GM19023 (cell line): Measurements from ENCODE around the gene ANTXR1.

Source experiments
- ATAC-seq: cut with Tn5 transposase; IDR thresholded peaks from one replicate; pipeline ENCODE4 v1.9.1; 2021; ENCODE audit warnings: mild to moderate bottlenecking, moderate library complexity; ENCODE audit not compliant: unreplicated experiment

The ANTXR1 gene

DNA sequence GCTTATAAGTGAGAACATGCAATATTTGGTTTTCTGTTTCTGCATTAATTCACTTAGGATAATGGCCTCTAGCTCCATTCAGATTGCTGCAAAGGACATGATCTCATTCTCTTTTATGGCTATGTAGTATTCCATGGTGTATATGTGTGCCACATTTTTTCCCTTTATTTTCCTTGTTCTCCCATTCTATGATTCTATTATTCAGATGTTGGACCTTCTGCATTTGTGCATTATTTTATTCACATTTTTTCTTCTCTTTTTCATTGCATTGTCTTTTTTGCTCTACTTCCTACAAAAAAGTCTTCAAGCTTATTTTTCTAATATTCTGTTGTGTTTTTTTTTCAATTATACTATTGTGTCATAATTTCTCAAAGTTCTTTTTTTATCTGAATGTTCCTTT, 11.1 kb upstream of the ANTXR1 start:
- ATAC-seq = no peak

DNA sequence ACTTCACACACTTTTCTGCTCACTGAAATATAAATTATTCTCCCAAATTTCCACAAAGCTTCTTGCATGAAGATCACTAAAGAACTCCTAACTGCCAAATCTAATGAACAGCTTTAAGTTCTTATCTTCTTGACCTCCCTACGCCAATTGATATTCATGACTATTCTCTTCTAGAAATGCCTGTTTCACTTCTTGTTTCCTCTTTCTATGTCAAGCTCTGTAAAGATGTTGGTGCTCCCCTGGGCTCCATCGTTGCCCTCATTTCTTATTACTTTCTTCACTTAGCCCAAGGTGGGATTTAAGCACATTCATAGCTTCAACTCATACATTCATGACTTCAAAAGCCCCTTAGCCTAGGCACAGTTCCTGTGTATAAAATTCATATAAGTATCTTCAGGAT, 9.2 kb upstream of the ANTXR1 start:
- ATAC-seq = no peak

DNA sequence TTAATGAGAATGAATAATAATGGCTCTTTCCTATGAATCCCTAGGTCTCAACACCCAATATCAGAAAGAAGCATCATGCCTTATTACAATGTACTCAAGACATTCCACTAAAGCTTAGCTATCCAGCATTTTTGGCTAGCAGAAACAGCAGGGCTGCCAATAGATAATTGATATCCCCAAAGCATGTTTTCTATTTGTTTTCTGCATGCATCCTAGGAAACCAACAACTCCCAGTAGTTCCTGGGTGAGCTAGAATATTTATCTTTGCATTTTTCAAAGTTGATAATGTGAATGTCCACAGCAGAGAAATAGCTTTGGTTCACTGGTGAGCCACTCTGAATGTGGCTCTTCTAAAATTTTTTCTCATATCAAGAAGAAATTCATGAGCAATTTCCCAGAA, 5.8 kb upstream of the ANTXR1 start:
- ATAC-seq = no peak

DNA sequence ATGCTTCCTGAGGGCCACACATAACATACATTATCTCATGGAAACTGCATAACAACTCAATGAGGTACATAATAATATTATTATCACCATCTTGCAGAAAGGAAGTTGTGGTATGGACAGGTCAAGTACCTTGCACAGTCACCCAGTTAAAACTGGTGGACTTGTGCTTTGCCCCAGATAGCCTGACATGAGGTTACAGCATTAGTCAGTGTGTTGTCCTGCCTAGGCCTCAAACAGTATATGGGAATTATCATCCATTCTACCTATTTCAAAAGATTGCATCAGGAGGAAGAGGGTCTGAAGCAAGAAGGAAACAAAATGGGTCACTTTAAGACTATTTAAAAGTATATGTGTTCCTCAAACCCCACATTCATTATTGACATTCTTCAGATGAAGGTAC, 5.4 kb upstream of the ANTXR1 start:
- no peak for ATAC-seq

DNA sequence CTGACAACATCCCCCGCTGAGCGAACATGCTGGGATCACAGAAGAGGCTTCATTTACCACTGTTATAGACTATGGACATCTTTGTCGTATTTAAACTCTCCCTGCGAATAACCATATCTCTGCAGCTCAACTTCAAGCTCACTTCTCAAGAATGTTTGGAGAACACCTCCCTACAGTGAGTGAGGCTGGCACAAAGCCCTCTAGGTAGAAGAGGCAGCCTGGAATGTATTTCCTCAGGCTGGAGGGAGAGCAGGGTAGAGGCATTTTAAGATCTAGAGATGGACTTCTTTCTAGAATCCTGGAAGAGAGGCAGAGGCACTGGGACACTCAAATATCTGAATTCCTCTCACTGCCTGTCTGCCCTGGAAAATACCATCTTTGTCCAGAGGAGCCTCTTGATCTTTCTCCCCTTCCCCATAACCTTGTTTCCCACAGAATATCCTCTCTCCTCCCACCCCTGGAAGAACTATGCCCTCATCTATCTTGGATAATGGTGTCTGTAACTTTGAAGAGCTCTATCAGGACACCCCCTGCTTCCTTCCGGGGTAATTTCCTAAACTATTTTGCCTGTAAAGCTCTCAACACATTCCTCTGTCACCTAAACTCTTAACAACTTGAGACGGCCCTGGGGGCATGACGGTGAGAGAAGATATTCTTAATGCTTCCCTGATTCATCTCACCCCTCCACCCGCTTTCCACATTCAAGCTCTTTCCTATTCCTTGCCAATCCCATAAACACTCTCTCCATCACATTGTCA, 2.4 kb upstream of the ANTXR1 start:
- ATAC-seq = no peak

DNA sequence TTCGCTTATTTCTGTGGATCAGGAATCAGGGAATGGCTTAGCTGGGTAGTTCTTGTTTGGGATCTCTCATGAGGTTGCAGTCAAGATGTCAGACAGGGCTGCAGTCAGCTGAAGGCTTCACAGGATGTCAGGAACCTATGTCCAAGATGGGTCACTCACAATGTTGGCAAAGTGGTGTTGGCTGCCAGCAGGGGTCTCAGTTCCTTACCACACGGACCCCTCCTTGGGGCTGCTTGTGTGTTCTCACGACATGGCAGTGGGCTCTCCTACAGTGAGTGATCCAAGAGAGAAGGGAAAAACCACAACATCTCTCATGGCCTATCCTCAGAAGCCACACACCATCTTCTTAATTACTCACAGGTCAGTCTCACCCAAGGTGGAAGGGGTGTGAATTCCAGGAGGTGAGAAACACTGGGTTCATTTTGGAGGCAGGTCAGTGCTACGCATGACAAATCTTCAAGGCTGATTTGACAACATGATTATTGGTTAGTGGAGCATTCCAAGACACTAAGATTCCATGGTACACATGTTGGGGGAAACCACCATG, 1.3 kb upstream of the ANTXR1 start:
- no peak for ATAC-seq

DNA sequence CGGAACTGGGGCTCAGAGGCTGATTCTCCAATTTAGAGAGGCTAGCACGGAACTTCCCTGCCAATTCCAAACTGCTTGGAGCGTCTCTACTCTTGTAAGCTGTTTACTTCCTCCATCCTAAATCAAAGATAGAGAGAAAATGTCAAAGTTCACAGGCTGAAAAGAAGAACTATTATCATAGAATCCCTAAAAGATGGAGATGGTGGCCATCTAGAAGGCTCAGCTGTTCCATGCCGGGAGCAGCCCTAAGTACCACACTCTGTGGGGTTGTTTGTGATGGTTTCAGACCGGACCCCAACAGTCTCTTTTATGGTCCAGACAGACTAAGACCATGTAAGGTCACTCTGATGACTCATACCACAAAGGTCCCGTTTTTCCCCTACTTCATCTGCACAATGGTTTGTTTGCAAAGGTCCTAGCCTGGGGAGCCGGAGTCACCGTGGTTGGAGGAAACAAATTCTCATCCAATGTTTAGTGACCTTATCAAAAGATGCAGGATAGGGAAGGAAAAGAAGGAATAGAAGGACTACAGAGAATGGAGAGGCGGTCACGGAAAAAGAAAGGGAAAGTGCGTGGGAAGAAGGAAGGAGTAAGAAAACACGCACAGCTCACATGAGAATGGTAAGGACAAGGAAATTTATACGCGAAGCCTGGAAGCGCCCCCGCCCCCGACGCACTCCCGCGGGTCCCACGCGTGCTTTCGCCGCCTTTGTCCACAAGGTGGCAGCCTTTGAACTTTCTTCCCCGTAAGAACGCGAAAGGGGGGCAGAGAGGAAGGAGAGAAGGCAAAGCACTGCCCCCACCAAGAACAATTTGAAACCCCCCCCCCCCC, 453 bp upstream of the ANTXR1 start:
- no peak for ATAC-seq

DNA sequence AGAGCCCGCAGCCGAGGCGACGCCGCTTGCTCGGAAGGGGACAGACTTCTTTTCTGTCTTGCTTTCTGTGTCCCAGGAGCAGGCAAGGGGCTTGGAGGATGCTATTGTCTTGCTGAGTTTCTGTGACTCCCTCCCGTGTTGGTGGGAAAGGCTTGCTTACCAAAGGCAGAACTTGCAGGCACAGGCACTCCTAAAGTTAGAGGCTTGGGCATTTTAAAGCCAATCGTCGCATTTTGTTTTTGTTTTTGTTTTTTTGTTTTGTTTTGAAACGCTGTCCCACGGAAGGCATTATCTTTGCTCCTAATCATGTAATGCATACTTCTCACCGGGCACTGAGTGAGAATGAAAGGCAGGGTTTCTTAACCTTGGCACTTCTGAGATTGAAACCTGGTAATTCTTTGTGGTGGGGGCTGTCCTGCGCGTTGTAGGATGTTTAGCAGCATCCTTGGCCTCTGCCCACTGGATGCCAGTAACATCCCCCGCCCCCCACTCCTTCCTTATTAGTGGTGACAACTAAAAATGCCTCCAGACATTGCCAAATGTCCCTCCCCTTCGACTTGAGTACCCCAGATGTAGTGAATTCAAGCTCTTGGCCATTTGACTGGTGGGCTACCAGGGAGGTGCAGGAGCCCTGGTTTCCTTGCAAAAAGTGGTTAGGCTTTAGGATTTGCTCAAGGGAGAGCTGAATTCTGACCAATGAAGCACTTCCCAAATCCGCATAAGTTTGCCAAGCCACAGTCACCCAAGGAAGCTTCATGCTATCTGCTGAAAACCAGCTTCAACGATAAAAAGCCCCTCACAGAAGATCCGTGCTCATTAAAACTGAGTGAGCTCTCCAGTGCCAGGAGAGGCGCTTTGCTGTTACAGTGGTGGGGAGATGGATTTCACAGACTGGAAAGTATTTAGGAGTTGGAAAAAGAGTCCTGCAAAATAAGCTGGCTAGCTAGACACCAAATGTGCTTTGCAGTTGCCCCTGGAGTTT, 1.2 kb downstream of the ANTXR1 start:
- no peak for ATAC-seq

DNA sequence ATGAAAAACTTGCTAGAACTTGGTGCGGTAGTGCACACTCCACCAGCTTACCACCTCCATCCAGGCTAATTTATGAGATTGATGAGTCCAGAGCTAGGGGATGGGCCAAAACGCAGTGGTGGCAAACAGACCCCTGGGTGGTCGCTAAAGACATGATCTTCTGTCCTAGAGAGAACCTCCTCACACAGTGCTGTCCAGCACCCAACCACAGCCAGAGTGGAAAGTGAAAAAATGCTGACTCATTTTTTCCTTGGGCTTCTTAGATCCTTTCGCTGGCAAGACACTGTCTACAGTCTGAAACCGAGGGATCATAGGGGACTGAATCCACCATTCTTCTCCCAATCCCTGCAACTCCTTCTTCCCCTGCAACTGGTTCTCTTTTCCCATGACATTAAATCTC, 4.1 kb downstream of the ANTXR1 start:
- no peak for ATAC-seq

DNA sequence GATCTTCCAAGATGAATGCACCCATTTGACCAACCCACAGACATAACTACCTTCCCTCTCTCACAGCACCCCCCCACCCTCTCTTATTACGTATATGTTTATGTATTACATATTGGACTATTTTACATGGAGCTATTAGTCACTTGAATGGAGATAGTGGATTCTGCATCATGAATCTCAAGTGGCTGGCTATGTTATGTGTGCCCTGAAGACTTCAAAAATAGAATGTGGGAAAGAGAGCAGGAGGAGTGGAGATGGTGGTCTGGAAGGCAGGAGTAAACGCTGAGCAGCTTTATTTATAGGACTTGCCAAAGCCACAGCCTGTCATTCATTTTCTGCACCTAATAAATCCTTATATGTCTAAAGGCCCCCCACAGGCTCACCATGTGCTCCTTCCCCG, 4.9 kb downstream of the ANTXR1 start:
- no peak for ATAC-seq

DNA sequence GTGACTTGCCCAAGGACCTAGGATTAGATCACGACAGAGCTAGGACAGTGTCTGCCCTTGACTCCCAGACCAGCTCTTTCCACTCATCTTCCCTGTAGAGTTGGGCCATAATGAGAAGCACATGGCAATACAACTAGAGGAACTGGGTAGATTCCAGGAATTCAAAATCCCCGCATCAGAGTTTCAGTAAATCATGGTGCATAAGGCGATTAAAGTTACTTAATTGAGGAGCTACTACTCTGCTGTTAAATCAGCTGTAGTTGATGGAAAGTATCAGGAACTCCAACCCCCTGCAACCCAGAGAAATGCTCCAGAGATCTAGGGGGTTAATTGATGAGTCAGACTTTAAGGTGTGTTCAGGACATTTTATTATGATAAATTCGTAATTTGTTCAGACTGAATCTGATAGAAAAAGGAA, 5.7 kb downstream of the ANTXR1 start:
- no peak for ATAC-seq

DNA sequence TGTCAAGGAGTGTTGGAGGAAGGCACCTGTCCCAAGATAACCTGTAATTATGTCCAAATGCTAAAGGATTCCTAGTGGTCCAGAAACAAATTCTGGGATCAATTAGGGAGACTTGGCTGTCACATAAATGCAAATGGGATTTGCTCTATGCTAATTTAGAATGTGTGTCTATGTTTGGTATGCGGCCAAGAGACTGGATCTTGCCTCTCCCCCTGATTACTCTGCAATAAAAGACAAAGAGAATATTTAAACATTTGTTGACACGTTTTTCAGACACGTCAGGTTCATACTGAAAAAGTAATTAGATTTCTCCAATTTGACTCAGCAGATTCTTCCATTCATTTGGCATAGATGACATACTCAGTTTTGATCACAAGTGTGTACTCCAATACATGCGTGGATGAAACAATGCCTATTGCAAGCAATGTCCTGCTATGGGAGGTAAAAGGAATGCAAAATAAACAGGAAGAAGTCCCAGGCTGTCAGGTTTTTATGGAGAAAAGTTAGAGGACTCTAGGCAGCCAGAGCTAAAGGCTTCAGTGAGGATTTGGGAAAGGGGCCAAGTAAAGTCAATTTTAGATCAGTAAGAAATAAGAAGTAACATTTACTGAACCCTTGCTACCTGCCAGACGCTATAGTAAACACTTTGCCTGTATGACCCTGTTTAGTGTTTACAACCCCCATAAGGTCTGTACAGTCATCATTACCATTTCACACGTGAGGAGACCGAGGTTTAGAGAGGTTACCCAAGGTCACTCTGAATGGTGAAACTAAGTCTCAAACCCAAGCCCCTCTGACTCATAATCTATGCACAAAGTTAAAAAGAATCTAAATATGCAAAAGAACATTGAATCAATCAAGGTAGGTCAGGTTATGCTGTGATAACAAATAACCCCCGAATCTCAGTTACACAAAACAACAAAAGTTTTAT, 7.8 kb downstream of the ANTXR1 start:
- ATAC-seq = no peak

DNA sequence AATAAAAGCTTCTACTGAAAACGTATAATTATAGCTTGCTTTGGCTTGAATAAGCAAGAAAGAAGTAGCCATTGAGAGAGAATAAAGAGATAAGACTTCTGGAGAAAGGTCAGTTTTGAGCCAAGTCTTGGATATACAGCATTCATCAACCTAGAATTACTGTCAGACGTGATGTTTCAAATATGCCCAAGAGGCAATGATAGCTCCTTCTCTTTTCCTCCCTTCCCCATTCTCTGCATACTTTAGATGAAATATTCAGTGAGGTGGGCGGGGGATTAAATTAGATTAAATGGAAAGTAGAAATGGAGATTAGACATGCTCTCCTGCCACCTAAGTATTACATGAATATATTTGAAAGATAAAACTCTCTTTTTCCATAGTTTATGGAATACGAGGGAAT, 8.7 kb downstream of the ANTXR1 start:
- no peak for ATAC-seq

DNA sequence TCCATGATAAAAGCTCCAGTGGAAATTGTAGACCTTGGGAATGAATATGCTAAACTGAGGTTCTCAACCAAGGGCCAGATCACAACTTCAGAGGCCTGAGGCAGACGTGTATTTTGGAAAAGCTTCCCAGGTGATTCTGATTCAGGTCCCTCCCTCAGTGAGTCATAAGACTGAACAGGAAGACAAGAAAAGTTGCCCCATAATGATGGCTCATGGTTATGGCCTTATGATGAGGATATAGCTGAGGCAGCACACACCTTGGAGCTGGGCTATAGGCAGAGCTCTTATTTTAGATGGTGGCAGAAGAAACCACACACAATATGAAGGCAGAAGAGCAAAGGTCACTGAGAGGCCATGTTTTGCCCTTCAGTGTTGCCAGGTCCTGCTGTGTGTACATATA, 9.6 kb downstream of the ANTXR1 start:
- ATAC-seq = no peak

DNA sequence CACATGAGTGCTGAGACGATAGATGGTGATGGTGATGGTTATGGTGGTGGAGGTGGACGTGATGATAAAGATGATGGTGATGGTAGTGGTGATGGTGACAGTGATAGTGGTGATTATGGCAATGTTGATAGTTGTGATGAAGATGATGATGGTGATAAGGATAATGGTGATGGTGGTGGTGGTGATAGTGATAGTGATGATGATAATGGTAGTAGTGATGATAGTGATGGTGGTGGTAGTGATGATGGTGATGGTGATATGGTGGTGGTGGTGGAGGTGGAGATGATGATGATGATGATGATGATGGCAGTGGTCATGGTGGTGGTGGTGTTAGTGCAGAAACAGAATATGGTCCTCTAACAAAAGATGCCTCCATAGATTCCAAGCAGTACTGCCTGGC, 10.3 kb downstream of the ANTXR1 start:
- no peak for ATAC-seq

DNA sequence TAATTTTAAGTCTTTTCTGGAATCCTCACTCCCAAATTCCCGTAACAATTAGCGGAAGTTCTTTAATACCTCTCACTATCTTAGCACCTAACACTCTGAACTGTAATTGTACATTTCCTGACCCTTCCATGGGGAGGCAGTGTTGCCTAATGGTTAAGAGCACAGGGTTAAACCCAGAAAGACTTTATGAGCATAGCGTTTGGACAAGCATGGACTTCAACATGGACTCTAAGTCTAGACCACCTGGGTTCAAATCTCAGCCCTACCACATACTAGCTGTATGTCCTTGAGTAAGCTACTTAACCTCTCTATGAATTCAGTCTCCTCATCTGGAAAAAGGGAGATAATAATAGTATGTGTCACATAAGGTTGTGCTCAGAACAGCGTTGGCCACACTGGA, 13.0 kb downstream of the ANTXR1 start:
- no peak for ATAC-seq

DNA sequence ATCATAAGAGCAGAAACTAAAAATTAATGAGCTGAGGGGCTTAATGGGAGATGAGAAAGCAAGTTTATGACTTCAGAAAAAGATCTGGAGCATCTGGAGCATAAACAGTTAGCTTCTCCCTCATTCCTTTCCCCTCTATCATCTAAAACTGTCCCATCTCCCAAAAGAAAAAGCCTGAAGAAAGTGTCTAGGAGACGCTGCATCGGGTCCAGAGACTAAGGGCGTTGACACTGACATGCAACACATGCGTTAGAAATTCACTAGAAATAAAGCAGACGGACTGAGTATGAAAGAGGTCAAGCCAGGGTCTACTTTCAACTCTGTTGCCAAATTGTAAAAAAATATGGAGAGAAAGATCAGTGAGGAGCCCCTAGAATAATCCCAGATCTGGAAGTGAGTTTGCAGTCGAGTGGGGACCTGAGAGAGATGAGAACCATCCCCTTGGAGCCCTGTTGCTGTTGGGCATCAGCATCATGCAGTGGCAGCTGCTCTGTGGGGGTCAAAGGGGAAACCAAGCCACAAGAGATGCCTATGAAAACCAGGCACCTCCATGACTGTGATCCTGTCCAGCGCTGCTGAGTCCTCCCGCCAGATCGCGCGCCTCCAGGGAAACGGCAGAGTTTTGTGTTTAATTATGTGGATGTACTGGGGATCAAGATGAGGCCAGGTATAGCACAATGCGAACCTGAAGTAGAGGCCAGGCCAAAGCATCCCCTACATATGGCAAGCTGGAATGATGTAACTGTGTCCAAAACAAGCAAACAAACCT, 13.9 kb downstream of the ANTXR1 start:
- no peak for ATAC-seq

DNA sequence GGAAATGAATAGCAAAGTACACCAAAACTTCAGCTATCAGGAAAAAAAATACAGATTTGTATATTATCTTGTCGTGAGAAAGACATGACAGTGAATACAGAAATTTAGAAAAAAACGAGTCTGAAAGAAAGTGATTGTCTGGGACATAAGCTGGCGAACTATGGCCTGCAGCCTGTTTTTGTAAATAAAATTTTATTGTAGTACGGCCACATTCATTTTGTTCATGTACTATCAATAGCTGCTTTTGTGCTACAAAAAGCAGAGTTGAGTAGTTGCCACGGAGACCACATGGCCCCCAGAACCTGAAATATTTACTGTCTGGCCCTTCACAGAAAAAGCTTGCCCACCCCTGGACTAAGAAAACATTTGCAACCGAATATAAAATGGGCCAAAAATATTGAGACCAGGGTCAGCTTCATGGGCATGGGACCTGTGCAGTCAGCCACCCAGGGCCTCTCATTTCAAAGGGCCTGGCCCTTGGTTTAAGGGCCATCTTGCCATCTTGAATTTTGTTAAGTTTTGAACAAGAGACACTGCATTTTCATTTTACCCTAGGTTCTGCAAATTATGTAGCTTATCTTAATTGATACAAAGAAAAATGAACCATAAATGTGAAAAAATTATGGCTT, 17.9 kb downstream of the ANTXR1 start:
- no peak for ATAC-seq

DNA sequence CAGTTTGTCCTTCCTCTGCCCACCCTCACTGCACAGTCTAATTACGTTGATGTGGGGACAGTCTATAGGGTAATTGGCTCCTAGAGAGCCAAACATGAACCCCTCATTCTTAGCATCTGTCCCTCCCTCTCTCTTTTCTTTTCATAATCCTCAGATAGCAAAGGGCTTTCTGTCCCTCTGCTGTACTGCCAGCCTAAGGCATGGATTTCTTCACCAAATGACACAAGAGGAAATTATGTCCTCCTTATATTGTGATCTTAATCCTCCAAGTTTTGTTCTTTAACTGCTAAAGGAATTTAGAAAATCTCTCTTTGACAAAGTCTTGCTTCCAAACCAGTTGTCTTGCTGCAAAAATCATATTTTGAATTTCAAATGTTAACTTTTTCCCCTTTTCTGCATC, 18.5 kb downstream of the ANTXR1 start:
- no peak for ATAC-seq
